GM13977 (cell line): ENCODE measurements around the gene HSPB1.

Experiments used
- DNase-seq: peaks from one replicate; pipeline ENCODE4 v3.0.0; 2012; ENCODE audit warnings: low spot score
- CTCF ChIP-seq: IDR thresholded peaks from 2 replicates; pipeline ENCODE4 v1.5.1; 2012; ENCODE audit warnings: mild to moderate bottlenecking, control low read depth; ENCODE audit not compliant: insufficient read depth; ENCODE audit errors: extremely low read depth, missing control alignments
- in situ Hi-C: fragments of 300-500 bp; cut with MboI; formaldehyde crosslinking; loops from one replicate; pipeline ENCODE4 v1.12.0; 2022; ENCODE audit warnings: low sequenced_read_pairs, low pct_unique_long_range_greater_than_20kb, mixed read lengths, inconsistent platforms; ENCODE audit not compliant: unreplicated experiment

Gene HSPB1

DNA sequence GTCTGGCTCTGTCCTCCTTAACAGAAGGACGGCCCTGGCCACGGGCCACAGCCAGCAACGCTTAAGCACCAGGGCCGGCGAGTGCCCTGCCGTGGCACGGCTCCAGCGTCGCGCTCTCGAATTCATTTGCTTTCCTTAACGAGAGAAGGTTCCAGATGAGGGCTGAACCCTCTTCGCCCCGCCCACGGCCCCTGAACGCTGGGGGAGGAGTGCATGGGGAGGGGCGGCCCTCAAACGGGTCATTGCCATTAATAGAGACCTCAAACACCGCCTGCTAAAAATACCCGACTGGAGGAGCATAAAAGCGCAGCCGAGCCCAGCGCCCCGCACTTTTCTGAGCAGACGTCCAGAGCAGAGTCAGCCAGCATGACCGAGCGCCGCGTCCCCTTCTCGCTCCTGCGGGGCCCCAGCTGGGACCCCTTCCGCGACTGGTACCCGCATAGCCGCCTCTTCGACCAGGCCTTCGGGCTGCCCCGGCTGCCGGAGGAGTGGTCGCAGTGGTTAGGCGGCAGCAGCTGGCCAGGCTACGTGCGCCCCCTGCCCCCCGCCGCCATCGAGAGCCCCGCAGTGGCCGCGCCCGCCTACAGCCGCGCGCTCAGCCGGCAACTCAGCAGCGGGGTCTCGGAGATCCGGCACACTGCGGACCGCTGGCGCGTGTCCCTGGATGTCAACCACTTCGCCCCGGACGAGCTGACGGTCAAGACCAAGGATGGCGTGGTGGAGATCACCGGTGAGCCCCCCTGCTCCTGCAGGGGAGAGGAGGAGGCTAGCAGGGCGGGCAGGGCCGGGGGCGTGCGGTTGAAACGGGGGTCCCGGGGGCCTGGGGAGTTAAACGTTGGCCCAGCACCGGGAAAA lies at the start of gene HSPB1:
HSPB1 (plus strand) TSS at position 327 of the 855 bp plus-strand sequence; CDS start at position 367, 40 bp downstream.
- TF ChIP-seq CTCF = no peak
- in situ Hi-C loops = no loop called here
- peak; percentile 94 for DNase-seq

DNA sequence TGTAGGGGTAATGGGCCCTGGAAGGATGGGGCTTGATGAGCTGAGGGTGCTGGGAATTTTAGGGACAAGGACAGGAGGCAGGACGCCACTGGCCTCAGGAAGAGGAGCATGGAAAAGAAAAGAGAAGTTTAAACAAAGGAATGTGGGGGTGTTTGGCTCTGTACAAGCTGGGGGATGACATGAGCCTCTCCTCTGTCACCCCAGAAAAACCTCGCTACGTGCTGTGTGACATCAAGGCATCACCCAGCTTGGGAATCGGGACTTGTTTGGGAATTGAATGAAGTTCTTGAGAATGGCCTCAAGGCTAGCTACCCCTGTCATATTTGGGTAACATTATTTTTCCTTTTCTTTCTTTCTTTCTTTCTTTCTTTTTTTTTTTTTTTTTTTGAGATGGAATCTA lies 47.7 kb upstream of the HSPB1 start:
- no peak for TF ChIP-seq CTCF
- no peak for DNase-seq
- in situ Hi-C loops = no loop called here

GRCh38 chr7:76257973-76258372 lies 44.5 kb upstream of the HSPB1 start:
- DNase-seq = no peak
- in situ Hi-C loops = no loop called here
- TF ChIP-seq CTCF = no peak

DNA sequence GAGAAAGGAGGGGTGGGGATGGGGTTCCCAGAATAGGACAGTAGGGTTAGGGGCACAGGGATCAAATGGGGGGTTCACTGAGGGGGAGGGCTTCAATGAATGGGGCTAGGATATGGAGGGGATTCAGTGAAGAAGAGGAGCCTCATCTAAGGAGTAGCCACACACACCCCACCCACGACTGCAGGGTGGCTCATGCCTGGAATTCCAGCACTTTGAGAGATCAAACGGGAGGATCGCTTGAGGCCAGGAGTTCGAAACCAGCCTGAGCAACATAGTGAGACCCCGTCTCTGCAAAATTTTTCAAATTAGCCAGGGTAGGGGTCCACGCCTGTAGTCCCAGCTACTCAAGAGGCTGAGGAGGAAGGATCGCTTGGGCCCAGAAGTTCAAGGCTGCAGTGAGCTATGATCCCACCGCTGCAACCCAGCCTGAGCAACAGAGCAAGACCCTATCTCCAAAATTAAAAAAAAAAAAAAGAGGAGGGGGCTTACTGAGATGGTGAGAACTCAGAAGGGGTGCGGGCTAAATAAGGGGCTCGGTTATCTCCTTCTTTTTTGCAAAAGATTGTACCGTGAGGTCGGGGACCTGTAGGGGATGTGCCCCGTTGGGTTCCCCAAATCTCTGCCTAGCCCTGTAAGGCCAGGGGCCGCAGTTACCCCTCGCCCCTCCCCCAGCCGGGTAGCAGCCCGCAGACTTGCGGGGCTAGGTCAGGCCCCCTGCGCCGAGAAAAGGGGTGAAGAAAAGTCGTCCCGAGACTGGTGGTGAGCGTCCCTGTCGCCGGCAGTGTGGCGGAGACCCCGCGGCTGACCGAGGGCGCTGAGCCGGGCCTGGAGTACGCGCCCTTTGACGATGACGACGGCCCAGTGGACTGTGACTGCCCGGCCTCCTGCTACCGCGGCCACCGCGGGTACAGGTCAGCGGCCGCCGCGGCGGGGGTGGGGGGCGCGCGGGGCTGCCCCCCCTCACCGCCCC lies 43.1 kb upstream of the HSPB1 start:
- in situ Hi-C loops = no loop called here
- DNase-seq = no peak
- TF ChIP-seq CTCF = no peak

GRCh38 chr7:76260171-76260703 lies 42.2 kb upstream of the HSPB1 start:
- peak; percentile 80 for DNase-seq
- in situ Hi-C loops = no loop called here
- no peak for TF ChIP-seq CTCF

DNA sequence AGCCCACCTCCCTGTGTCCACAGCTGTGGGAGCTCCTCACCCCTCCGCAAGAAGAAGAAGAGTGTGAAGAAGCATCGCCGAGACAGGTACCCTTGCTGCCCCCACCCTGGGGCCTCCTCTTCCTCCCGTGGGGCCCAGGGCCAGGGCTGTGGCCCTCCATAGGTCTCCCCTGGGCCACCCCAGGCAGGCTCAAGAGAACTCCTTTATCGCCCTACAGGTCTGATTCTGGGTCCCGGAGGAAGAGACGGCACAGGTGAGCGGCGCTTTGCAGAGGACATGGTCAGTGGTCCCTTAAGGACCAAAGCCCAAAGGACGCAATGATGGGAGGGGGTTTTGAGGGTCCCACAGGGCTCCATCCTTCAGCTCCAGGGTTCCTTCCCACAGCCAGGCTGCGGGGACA lies 41.1 kb upstream of the HSPB1 start:
- TF ChIP-seq CTCF = no peak
- DNase-seq = no peak
- in situ Hi-C loops = no loop called here
